HUES48 (cell line): ENCODE measurements around the gene CACNA1H.

ENCODE experiments used
- H3K27ac ChIP-seq: one replicate; pipeline ENCODE4 v1.7.0; 2013; ENCODE audit warnings: low read depth, low read length, inconsistent platforms
- H3K27me3 ChIP-seq: 2 replicates; pipeline ENCODE4 v1.6.1; 2013; ENCODE audit warnings: mild to moderate bottlenecking, low read length; ENCODE audit not compliant: control insufficient read depth, insufficient read depth
- H3K36me3 ChIP-seq: 2 replicates; pipeline ENCODE4 v1.6.1; 2013; ENCODE audit warnings: low read length; ENCODE audit not compliant: control insufficient read depth, insufficient read depth
- H3K4me1 ChIP-seq: 2 replicates; pipeline ENCODE4 v1.6.1; 2013; ENCODE audit warnings: mild to moderate bottlenecking, low read length; ENCODE audit not compliant: control insufficient read depth, insufficient read depth
- H3K4me3 ChIP-seq: 2 replicates; pipeline ENCODE4 v1.5.1; 2013; ENCODE audit warnings: mild to moderate bottlenecking, low read depth, low read length
- H3K9ac ChIP-seq: 2 replicates; pipeline ENCODE4 v1.6.1; 2013; ENCODE audit warnings: mild to moderate bottlenecking, low read depth, low read length, moderate library complexity
- H3K9me3 ChIP-seq: 2 replicates; pipeline ENCODE4 v1.6.1; 2013; ENCODE audit warnings: low read length; ENCODE audit not compliant: control insufficient read depth, insufficient read depth

Gene CACNA1H

DNA sequence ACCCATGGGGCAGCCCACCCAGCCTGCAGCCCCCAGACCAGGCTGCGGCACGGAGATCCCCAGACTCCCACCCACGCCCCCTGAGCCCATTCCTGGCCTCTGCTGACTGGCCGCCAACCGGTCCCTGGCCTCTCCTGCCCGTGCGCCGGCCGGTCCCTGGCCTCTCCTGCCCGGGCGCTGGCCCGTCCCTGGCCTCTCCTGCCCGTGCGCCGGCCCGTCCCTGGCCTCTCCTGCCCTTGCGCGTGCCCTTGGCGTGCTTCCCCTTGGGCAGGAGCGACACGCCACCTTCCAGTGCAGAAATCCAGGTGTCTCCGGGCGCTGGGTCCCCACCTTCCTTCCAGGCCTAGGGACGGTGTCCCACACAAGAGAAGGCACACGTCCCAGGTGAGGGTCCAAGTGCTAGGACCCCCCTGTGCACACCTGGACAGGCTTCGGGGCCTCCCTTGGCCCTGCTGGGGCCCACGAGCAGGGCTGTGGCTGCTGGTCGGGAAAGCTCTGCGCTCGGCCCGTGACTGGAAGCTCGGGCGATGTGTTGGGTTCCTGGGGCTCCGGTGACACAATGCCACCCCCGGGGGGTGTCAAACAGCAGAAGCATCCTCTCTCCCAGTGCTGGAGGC, 21.4 kb upstream of the CACNA1H start:
- Histone ChIP-seq H3K4me3 (no peak overlapping the region), H3K27me3 (no peaks in the 10 kb centered on the region), H3K9me3 (no peaks in the 10 kb centered on the region), H3K36me3 (no peaks in the 10 kb centered on the region), H3K9ac (no peak overlapping the region), H3K4me1 (no peaks in the 10 kb centered on the region), H3K27ac (no peak overlapping the region)

DNA sequence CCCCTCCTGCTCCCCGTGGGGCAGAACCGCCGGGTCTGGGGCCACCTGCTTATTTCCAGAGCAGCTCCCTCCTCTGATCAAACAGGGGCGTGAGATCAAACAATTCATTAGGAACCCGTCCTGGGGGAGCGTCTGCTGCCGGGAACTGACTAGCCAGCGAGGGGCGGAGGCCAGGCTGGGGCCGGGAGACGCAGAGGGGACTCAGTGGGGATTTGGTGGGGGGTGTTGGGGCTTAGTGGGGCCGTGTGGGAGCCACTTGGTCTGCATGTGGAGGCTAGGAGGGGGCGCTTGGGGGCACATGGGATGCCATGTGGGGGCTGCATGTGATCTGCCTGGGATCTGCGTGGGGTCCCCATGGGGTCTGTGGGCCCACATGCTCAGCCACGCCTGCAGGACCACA, 20.5 kb upstream of the CACNA1H start:
- Histone ChIP-seq H3K4me3 (no peak overlapping the region), H3K9me3 (no peaks in the 10 kb centered on the region), H3K9ac (no peak overlapping the region), H3K4me1 (no peaks in the 10 kb centered on the region), H3K27me3 (no peaks in the 10 kb centered on the region), H3K27ac (no peak overlapping the region), H3K36me3 (no peaks in the 10 kb centered on the region)

GRCh38 chr16:1133271-1133670, 19.6 kb upstream of the CACNA1H start:
- Histone ChIP-seq H3K9ac (no peak overlapping the region), H3K4me1 (no peaks in the 10 kb centered on the region), H3K27me3 (no peaks in the 10 kb centered on the region), H3K9me3 (no peaks in the 10 kb centered on the region), H3K4me3 (no peak overlapping the region), H3K36me3 (no peaks in the 10 kb centered on the region), H3K27ac (no peak overlapping the region)

GRCh38 chr16:1133810-1134520, 18.9 kb upstream of the CACNA1H start:
- no peak overlapping the region for H3K9ac ChIP-seq
- H3K4me1 ChIP-seq, result no peaks in the 10 kb centered on the region
- H3K4me3 ChIP-seq, result no peak overlapping the region
- no peaks in the 10 kb centered on the region for H3K36me3 ChIP-seq
- H3K27me3 ChIP-seq, result no peaks in the 10 kb centered on the region
- no peak overlapping the region for H3K27ac ChIP-seq
- H3K9me3 ChIP-seq, result no peaks in the 10 kb centered on the region

DNA sequence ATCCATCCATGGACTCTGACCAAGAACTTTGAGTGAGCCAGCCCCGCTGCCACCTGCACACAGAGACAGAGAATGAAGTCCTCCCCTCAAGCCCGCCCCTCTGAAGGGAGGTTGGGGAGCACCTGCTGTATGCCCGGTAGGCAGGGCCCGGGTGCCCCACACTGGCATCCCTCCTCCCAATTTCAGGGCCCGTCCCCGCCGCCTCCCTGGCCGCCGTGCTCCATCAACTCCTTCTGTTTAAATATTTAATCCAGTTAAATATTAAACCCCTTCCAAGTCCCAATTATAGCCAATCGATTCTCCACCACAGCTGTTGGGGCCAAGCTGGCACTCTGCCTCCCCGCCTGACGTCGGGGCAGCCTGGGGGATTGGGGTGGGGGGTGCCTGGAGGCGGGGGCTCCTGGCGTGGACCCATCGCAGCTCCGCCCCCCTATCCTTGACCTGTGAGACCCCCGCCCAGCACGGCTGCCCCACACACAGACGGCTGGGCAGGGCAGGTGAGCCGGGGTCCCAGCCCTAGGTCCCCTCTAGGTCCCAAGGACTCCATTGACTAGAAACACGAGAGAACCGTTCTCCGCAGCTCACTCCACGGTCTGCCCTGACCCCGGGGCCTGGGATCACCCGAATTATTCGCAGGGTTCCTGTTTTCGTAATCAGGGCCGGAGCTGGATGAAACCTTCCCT, 18.0 kb upstream of the CACNA1H start:
- Histone ChIP-seq H3K27ac (no peak overlapping the region), H3K27me3 (no peaks in the 10 kb centered on the region), H3K4me1 (no peaks in the 10 kb centered on the region), H3K9ac (no peak overlapping the region), H3K9me3 (no peaks in the 10 kb centered on the region), H3K4me3 (no peak overlapping the region), H3K36me3 (no peaks in the 10 kb centered on the region)

DNA sequence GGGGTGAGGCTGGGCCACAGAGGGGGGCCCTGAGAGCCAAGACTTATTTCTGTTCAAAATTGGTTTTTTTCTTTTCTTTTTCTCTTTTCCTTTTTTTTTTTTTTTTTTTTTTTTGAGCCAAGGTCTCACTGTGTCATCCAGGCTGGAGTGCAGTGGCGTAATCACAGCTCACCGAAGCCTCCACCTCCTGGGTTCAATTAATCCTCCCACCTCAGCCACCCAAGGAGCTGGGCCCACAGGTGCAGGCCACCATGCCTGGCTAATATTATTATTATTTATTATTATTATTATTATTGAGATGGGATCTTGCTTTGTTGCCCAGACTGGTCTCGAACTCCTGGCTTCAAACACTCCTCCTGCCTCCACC, 17.5 kb upstream of the CACNA1H start:
- no peak overlapping the region for H3K4me3 ChIP-seq
- H3K36me3 ChIP-seq, result no peaks in the 10 kb centered on the region
- H3K4me1 ChIP-seq, result no peaks in the 10 kb centered on the region
- no peaks in the 10 kb centered on the region for H3K27me3 ChIP-seq
- no peak overlapping the region for H3K9ac ChIP-seq
- no peaks in the 10 kb centered on the region for H3K9me3 ChIP-seq
- H3K27ac ChIP-seq, result no peak overlapping the region

- H3K27me3 ChIP-seq, result no peaks in the 10 kb centered on the region
- H3K36me3 ChIP-seq, result no peaks in the 10 kb centered on the region
- H3K9ac ChIP-seq, result no peak overlapping the region
- no peak overlapping the region for H3K4me3 ChIP-seq
- H3K27ac ChIP-seq, result no peak overlapping the region
- H3K9me3 ChIP-seq, result no peaks in the 10 kb centered on the region
- H3K4me1 ChIP-seq, result no peaks in the 10 kb centered on the region
Measured at GRCh38 chr16:1137604-1138003, 15.3 kb upstream of the CACNA1H start.

DNA sequence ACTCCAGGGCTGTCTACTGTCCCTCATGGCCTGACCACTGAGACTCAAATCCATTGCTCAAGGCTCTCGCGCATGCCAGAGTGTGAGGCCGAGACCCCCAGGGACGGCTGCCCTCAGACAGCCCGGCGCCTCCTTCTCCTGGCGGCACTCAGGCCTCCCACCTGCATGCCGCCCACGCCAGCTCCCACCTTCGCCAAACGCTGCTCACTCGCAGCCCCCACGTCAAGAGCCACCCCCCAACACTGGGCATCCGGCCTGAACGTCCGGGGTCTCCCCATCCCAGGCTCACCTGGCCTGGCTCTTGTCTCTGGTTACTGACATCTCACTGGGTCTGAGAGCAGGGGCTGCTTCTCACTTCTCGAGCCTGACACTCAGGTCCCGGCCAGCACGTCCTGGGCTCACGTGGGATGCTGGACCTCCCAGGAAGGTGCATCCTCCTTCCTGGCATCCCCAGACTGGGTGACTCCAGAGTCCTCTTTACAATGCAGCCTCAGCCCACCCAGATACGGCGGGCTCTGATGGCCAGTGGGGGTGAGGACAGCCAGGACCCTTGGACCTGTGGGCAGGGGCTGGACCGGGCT, 12.2 kb upstream of the CACNA1H start:
- Histone ChIP-seq H3K9ac (no peak overlapping the region), H3K4me3 (no peak overlapping the region), H3K9me3 (no peaks in the 10 kb centered on the region), H3K36me3 (no peaks in the 10 kb centered on the region), H3K27ac (no peak overlapping the region), H3K4me1 (no peaks in the 10 kb centered on the region), H3K27me3 (no peaks in the 10 kb centered on the region)

DNA sequence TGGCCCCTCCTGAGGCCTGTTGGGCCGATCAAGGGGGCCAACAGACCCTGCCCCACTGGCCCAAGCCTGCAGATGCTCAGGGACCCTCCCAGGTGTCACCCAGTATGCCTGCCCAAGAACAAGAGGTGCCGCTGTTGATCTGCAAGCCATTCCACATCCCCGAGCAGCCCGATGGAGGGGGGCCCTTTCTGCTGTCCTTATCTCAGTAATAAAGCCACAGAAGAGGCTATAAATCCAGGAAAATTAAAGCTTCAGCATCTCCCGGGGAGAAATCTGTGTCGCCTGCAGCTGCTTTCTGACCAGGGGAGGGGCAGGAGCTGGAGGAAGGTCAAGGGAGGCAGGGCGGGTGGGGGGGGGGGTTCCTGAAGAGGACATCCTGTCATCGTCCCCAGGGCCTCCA, 11.7 kb upstream of the CACNA1H start:
- no peaks in the 10 kb centered on the region for H3K4me1 ChIP-seq
- H3K4me3 ChIP-seq, result no peak overlapping the region
- no peaks in the 10 kb centered on the region for H3K27me3 ChIP-seq
- no peak overlapping the region for H3K27ac ChIP-seq
- no peaks in the 10 kb centered on the region for H3K36me3 ChIP-seq
- H3K9me3 ChIP-seq, result no peaks in the 10 kb centered on the region
- no peak overlapping the region for H3K9ac ChIP-seq

DNA sequence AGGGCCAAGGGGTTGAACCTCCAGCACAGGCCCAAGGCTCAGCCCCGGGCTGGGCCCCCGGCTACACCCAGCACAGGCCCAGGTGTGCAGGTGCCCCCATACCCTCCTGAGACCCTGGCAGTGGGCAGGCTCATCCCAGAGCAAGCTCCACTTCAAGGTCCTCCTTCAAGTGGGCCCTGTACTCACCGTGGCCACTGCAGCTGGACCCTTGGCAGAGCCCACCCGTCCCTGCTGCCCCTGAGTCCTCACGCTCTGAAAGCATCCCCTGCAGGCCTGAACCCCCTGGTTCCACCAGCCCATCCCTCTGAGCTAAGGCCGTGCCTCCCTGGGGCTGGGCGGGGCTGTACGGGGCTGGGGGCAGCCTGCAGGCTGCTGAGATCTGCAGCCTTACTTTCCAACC, 11.2 kb upstream of the CACNA1H start:
- H3K4me1 ChIP-seq, result no peaks in the 10 kb centered on the region
- no peak overlapping the region for H3K4me3 ChIP-seq
- no peaks in the 10 kb centered on the region for H3K27me3 ChIP-seq
- no peaks in the 10 kb centered on the region for H3K9me3 ChIP-seq
- no peak overlapping the region for H3K27ac ChIP-seq
- no peaks in the 10 kb centered on the region for H3K36me3 ChIP-seq
- H3K9ac ChIP-seq, result no peak overlapping the region

DNA sequence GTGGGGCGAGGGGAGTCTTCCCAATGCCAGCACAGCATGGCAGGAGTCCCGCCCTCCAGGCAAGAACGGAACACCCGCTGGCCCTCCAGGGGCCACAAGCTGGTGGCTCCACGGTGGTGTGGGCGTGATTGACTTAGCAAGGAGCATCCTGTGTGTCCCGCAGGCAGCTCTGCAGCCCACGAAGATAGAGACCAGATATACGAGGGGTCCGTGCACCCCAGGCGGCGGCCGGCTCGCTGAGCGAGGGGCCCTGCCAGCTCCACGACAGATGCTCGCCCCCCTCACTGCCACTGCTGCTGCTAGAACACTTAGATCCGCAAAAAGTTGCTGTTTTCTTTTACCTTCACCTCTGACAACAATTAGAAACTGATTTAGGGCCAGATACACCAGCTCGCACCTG, 10.0 kb upstream of the CACNA1H start:
- H3K9me3 ChIP-seq, result no peaks in the 10 kb centered on the region
- H3K27me3 ChIP-seq, result no peaks in the 10 kb centered on the region
- no peaks in the 10 kb centered on the region for H3K36me3 ChIP-seq
- H3K9ac ChIP-seq, result no peak overlapping the region
- H3K4me1 ChIP-seq, result no peaks in the 10 kb centered on the region
- no peak overlapping the region for H3K4me3 ChIP-seq
- no peak overlapping the region for H3K27ac ChIP-seq
